Progenitor cell of endocrine pancreas (in vitro differentiated cells): ENCODE results near the gene PPP1R9B. TPM values are rescaled to one million over a fixed set of nuclear protein-coding genes. Genes with fewer than 3 reads are reported as not detected.

Source experiments
- DNase-seq: peaks from one replicate; pipeline ENCODE4 v3.0.0; 2021; ENCODE audit warnings: low spot score; ENCODE audit not compliant: unreplicated experiment
- H3K27ac Mint-ChIP-seq: 2 replicates; pipeline ENCODE4 v1.8.0; 2021; ENCODE audit warnings: mild to moderate bottlenecking, moderate library complexity, mixed read lengths
- H3K27me3 Mint-ChIP-seq: 2 replicates; pipeline ENCODE4 v1.8.0; 2021; ENCODE audit warnings: mixed read lengths
- H3K36me3 Mint-ChIP-seq: 2 replicates; pipeline ENCODE4 v1.8.0; 2022; ENCODE audit warnings: mixed read lengths; ENCODE audit not compliant: insufficient read depth
- H3K4me1 Mint-ChIP-seq: 2 replicates; pipeline ENCODE4 v1.8.0; 2021; ENCODE audit warnings: low read depth, mixed read lengths
- H3K4me3 Mint-ChIP-seq: 2 replicates; pipeline ENCODE4 v1.8.0; 2021; ENCODE audit warnings: low read depth, mild to moderate bottlenecking, moderate library complexity, mixed read lengths
- H3K9me3 Mint-ChIP-seq: 2 replicates; pipeline ENCODE4 v1.8.0; 2021; ENCODE audit warnings: low read depth, mixed read lengths
- total RNA-seq: library from RNA; stranded (reverse); gene quantifications from 2 replicates; pipeline ENCODE4 v1.2.1, GENCODE V29; 2021
- TF ChIP-seq, protein P1 (sequence below): fragments of 200-600 bp; sonication (generic); IDR thresholded peaks from one replicate; pipeline ENCODE4 v1.5.0; 2021; ENCODE audit warnings: antibody characterized with exemption, mild to moderate bottlenecking; ENCODE audit not compliant: unreplicated experiment

The PPP1R9B gene
- total RNA-seq, 1 donor from 2014 or later, result 35.7 TPM

DNA sequence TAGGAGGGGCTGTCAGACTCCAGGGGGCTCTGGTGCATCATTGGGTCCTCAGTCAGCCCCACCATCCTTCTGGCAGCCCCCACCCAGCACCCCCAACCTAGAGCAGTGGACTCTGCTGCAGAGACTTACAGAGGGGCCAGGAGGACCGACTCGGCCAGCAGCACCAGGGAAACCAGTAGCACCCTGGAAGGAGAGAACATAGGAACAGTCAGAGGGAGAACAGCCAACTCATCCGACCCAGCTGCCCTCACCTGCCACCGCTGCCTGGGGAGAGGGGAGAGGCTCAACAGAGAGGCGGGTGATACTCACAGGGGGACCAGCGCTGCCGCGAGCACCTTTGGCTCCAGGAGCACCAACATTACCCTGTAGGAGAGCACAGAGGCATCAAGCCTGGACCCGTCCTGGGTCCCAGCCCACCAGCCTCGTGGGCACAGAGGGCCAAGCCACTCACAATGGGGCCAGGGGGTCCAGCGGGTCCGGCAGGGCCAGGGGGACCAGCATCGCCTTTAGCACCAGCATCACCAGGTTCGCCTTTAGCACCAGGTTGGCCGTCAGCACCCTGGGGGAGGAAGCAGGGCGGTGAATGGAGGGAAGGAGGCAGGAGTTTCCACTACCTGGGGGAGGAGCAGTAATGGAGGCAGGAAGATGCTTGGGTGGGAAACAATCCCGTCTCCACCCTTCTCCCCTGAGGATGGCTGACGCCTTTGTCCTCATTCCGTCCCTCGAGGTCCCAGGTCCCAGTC, 39.2 kb upstream of the PPP1R9B start:
- H3K4me1 Mint-ChIP-seq, result no peaks in the 10 kb centered on the region
- H3K27me3 Mint-ChIP-seq, result no peaks in the 10 kb centered on the region
- no peak for DNase-seq
- H3K27ac Mint-ChIP-seq, result no peak overlapping the region
- TF ChIP-seq, protein P1, sequence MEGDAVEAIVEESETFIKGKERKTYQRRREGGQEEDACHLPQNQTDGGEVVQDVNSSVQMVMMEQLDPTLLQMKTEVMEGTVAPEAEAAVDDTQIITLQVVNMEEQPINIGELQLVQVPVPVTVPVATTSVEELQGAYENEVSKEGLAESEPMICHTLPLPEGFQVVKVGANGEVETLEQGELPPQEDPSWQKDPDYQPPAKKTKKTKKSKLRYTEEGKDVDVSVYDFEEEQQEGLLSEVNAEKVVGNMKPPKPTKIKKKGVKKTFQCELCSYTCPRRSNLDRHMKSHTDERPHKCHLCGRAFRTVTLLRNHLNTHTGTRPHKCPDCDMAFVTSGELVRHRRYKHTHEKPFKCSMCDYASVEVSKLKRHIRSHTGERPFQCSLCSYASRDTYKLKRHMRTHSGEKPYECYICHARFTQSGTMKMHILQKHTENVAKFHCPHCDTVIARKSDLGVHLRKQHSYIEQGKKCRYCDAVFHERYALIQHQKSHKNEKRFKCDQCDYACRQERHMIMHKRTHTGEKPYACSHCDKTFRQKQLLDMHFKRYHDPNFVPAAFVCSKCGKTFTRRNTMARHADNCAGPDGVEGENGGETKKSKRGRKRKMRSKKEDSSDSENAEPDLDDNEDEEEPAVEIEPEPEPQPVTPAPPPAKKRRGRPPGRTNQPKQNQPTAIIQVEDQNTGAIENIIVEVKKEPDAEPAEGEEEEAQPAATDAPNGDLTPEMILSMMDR, result no peak
- H3K36me3 Mint-ChIP-seq, result peaks cover 3% of the 10 kb centered on the region
- no peak overlapping the region for H3K4me3 Mint-ChIP-seq
- no peaks in the 10 kb centered on the region for H3K9me3 Mint-ChIP-seq

DNA sequence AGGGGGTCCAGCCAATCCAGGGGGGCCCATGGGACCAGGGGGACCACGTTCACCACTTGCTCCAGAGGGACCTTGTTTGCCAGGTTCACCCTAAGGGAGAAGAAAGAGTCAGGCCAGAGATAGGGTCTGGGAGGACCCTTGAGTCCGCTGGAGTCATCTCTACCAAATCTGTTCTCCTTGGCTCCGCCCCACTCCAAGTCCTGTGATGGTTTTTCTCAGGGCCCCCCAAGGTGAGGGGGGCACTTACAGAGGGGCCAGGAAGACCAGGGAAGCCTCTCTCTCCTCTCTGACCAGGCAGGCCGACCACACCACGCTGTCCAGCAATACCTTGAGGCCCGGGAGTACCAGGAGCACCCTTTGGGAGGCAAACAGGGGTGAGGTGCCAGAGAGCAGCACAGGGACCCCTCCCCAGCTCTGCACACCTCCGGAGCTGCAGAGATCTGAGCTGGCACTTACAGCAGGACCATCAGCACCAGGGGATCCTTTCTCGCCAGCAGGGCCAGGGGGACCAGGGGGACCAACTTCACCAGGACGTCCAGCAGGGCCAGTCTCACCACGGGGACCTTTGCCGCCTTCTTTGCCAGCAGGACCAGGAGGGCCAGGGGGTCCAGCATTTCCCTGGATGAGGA, 38.6 kb upstream of the PPP1R9B start:
- H3K9me3 Mint-ChIP-seq, result no peaks in the 10 kb centered on the region
- H3K4me3 Mint-ChIP-seq, result no peak overlapping the region
- H3K27me3 Mint-ChIP-seq, result peaks cover 2% of the 10 kb centered on the region
- peaks cover 3% of the 10 kb centered on the region for H3K36me3 Mint-ChIP-seq
- DNase-seq, result no peak
- H3K4me1 Mint-ChIP-seq, result peaks cover 1% of the 10 kb centered on the region
- H3K27ac Mint-ChIP-seq, result no peak overlapping the region
- TF ChIP-seq, protein P1, result no peak

DNA sequence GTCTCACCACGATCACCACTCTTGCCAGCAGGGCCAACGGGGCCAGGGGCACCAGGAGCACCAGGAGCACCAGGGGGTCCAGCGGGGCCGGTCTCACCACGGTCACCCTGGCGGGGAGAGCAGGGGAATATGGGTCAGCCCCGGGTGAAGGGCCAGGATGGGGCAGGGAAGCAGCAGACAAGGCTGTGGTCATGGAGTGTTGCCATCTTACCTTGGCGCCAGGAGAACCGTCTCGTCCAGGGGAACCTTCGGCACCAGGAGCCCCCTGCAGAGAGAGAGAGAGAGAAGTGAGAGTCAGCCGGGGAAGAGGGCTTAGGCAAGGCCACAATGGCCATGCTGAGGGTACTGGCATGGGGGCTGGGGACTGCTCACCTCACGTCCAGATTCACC, 38.0 kb upstream of the PPP1R9B start:
- TF ChIP-seq, protein P1, result no peak
- H3K27ac Mint-ChIP-seq, result no peak overlapping the region
- no peak for DNase-seq
- H3K4me1 Mint-ChIP-seq, result peaks cover 2% of the 10 kb centered on the region
- H3K9me3 Mint-ChIP-seq, result no peaks in the 10 kb centered on the region
- no peak overlapping the region for H3K4me3 Mint-ChIP-seq
- H3K36me3 Mint-ChIP-seq, result peaks cover 3% of the 10 kb centered on the region
- H3K27me3 Mint-ChIP-seq, result peaks cover 7% of the 10 kb centered on the region

DNA sequence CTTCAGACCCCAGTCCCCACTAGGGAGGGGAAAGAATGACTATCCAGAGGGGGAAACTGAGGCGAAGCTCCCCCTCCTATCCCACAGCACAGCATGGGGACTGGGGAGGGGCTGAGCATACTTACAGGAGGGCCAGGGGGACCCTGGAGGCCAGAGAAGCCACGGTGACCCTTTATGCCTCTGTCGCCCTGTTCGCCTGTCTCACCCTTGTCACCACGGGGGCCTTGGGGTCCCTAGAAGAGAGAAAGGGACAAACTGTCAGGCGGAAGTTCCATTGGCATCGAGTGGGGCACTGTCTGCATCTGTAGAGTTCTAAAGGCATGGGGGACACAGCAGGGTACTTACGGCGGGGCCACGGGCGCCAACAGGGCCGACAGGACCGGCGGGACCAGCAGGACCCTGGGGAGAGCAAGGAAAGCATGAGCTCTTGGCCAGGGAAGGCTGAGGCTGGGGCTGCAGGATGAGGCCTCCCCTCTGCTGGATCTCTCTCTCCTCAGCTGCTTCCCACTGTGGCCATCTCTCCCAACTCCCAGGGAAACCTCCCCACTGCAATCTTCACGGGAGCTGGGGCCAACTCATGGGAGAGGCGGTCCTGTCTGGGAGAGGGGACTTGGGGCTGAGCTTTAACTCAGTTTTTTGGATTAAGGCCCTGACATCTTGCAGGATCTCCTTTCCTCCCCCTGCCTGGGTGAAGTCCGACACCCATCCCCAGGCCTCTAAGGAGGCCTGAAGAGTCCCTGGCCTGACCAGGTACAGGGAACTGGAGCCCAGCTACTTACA, 37.5 kb upstream of the PPP1R9B start:
- Mint-ChIP-seq H3K27ac (no peak overlapping the region), H3K9me3 (no peaks in the 10 kb centered on the region), H3K4me3 (no peak overlapping the region), H3K27me3 (peaks cover 10% of the 10 kb centered on the region), H3K4me1 (peaks cover 2% of the 10 kb centered on the region), H3K36me3 (peaks cover 3% of the 10 kb centered on the region)
- no peak for DNase-seq
- TF ChIP-seq, protein P1, result no peak

DNA sequence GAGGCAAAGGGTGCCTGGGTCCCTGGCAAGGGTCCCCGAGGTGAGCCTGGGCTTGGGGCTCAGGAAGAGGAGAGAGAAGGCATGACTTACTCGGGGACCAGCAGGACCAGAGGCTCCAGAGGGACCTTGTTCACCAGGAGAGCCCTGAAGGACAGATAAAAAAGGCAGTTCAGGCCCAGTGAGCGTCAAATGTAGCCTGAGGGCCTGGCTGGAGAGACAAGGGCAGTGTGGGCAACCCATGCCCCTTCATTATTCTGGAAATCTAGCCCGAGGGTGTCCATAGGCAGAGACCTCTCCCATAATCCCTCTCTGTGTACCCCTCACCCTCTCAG, 36.9 kb upstream of the PPP1R9B start:
- peaks cover 14% of the 10 kb centered on the region for H3K27me3 Mint-ChIP-seq
- peaks cover 3% of the 10 kb centered on the region for H3K36me3 Mint-ChIP-seq
- no peak overlapping the region for H3K27ac Mint-ChIP-seq
- H3K4me1 Mint-ChIP-seq, result peaks cover 2% of the 10 kb centered on the region
- no peaks in the 10 kb centered on the region for H3K9me3 Mint-ChIP-seq
- no peak for DNase-seq
- no peak overlapping the region for H3K4me3 Mint-ChIP-seq
- TF ChIP-seq, protein P1, result no peak
